ENCODE measurements around the gene LHFPL6. TPM values are rescaled to one million over a fixed set of nuclear protein-coding genes. Genes with fewer than 3 reads are reported as not detected.

Gene LHFPL6
- total RNA-seq, 1 experiment from 2014 or later: 2.5 TPM

DNA sequence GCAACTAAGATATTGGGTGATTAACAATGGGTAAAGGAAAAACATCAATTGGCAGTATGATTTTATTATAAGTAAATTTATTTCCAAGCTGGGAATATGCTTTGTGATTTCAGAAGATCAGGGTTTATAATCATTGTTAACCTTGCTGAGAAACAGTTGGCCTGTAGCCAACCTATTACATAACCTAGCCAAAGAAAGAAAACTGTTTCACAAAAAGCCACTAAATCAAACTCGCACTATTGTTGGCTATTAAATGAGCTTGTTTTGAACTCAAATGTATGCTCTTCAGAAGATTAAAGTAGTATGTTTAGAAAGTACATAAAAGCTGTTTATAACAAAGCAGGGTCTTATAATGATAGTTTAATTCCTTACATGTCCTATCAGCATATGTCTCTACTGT lies 151.7 kb downstream of the LHFPL6 start:
- Histone ChIP-seq H3F3A (ENCODE audit: insufficient read depth, low read depth) (no peaks in the 10 kb centered on the region), H3K79me2 (ENCODE audit: low read depth) (no peaks in the 10 kb centered on the region), H3K4me3 (no peak overlapping the region), H3K9me3 (ENCODE audit: insufficient read depth, low read depth) (no peaks in the 10 kb centered on the region), H3K27ac (no peak overlapping the region), H3K4me2 (no peak overlapping the region), H3K4me1 (replicated peaks; ENCODE audit: insufficient read depth) (no peaks in the 10 kb centered on the region), H3K9me2 (ENCODE audit: insufficient read depth) (no peaks in the 10 kb centered on the region), H2AFZ (no peak overlapping the region), H3K36me3 (ENCODE audit: low read depth) (no peaks in the 10 kb centered on the region), H3K27me3 (ENCODE audit: insufficient read depth, low read depth) (no peaks in the 10 kb centered on the region), H4K20me1 (ENCODE audit: insufficient read depth) (no peaks in the 10 kb centered on the region)
- TF ChIP-seq, protein P1, sequence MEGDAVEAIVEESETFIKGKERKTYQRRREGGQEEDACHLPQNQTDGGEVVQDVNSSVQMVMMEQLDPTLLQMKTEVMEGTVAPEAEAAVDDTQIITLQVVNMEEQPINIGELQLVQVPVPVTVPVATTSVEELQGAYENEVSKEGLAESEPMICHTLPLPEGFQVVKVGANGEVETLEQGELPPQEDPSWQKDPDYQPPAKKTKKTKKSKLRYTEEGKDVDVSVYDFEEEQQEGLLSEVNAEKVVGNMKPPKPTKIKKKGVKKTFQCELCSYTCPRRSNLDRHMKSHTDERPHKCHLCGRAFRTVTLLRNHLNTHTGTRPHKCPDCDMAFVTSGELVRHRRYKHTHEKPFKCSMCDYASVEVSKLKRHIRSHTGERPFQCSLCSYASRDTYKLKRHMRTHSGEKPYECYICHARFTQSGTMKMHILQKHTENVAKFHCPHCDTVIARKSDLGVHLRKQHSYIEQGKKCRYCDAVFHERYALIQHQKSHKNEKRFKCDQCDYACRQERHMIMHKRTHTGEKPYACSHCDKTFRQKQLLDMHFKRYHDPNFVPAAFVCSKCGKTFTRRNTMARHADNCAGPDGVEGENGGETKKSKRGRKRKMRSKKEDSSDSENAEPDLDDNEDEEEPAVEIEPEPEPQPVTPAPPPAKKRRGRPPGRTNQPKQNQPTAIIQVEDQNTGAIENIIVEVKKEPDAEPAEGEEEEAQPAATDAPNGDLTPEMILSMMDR (conservative IDR thresholded peaks at IDR 0.05): no peak
- TF ChIP-seq EZH2 (IDR thresholded peaks at IDR 0.05; ENCODE audit: low read depth): no peak
- BruUV-seq (replicated peaks): no TSS peak
- intact Hi-C loops (cut with micrococcal nuclease; ENCODE audit: unreplicated experiment): no loop called here
- CTCF ChIA-PET: no interaction called here
- no peak for DNase-seq
- POLR2A ChIA-PET (ENCODE audit: unreplicated experiment): no interaction called here

DNA sequence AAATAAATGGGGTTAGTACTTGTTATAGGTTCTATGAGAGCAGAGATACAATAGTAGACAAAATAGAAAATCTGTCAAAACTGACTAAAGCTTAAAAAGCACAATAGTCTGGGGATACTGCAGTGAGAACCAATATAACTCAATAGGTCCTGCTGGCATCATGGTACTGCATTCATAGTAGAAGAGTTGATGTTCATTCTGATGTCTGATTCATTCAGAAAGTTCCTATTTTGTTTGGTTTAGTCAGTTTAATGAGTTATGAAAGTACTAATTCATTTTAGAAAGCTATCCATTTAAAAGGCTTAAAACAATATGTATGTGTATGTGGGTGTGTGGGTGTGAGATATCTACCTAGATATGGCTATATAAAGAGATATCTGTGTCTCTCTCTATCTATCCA lies 152.8 kb downstream of the LHFPL6 start:
- no peak overlapping the region for H3K4me2 ChIP-seq
- H3F3A ChIP-seq (ENCODE audit: insufficient read depth, low read depth): no peaks in the 10 kb centered on the region
- no peak overlapping the region for H3K27ac ChIP-seq
- H3K9me3 ChIP-seq (ENCODE audit: insufficient read depth, low read depth): no peaks in the 10 kb centered on the region
- ChIA-PET POLR2A (ENCODE audit: unreplicated experiment) (no interaction called here), CTCF (no interaction called here)
- no peaks in the 10 kb centered on the region for H3K9me2 ChIP-seq (ENCODE audit: insufficient read depth)
- intact Hi-C loops (cut with micrococcal nuclease; ENCODE audit: unreplicated experiment): no loop called here
- H3K79me2 ChIP-seq (ENCODE audit: low read depth): no peaks in the 10 kb centered on the region
- no peak for DNase-seq
- no TSS peak for BruUV-seq (replicated peaks)
- H2AFZ ChIP-seq: no peak overlapping the region
- no peak overlapping the region for H3K4me3 ChIP-seq
- no peaks in the 10 kb centered on the region for H4K20me1 ChIP-seq (ENCODE audit: insufficient read depth)
- H3K4me1 ChIP-seq (replicated peaks; ENCODE audit: insufficient read depth): no peaks in the 10 kb centered on the region
- TF ChIP-seq, protein P1 (conservative IDR thresholded peaks at IDR 0.05): no peak
- no peak for TF ChIP-seq EZH2 (IDR thresholded peaks at IDR 0.05; ENCODE audit: low read depth)
- H3K36me3 ChIP-seq (ENCODE audit: low read depth): no peaks in the 10 kb centered on the region
- H3K27me3 ChIP-seq (ENCODE audit: insufficient read depth, low read depth): no peaks in the 10 kb centered on the region

DNA sequence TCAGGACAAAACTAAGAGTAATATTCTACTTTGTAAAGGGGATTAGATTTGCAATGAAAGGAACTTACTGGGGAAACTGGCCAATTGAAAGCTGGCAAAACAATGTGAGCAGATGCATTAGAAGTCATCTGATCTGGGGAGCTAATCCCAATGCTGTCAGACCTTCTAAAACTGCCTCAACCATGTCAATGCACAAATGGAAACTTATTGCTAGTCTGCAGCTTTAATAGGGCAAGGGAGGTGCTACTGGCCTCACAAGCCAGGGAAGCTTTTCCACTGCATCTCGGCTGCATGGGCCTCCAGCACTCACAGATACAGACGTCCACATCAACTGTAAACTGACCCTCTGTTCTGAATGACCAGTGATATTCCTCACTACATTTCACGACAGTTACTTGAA lies 154.2 kb downstream of the LHFPL6 start:
- intact Hi-C loops (cut with micrococcal nuclease; ENCODE audit: unreplicated experiment): no loop called here
- no peak overlapping the region for H3K27ac ChIP-seq
- no peak for DNase-seq
- no peak overlapping the region for H3K4me2 ChIP-seq
- no TSS peak for BruUV-seq (replicated peaks)
- no peaks in the 10 kb centered on the region for H3F3A ChIP-seq (ENCODE audit: insufficient read depth, low read depth)
- H2AFZ ChIP-seq: no peak overlapping the region
- H3K36me3 ChIP-seq (ENCODE audit: low read depth): no peaks in the 10 kb centered on the region
- TF ChIP-seq, protein P1 (conservative IDR thresholded peaks at IDR 0.05): no peak
- TF ChIP-seq EZH2 (IDR thresholded peaks at IDR 0.05; ENCODE audit: low read depth): no peak
- ChIA-PET POLR2A (ENCODE audit: unreplicated experiment) (no interaction called here), CTCF (no interaction called here)
- H3K27me3 ChIP-seq (ENCODE audit: insufficient read depth, low read depth): no peaks in the 10 kb centered on the region
- H3K4me1 ChIP-seq (replicated peaks; ENCODE audit: insufficient read depth): no peaks in the 10 kb centered on the region
- no peaks in the 10 kb centered on the region for H3K9me3 ChIP-seq (ENCODE audit: insufficient read depth, low read depth)
- H3K79me2 ChIP-seq (ENCODE audit: low read depth): no peaks in the 10 kb centered on the region
- H3K4me3 ChIP-seq: no peak overlapping the region
- H3K9me2 ChIP-seq (ENCODE audit: insufficient read depth): no peaks in the 10 kb centered on the region; the same call in 1 of the 2 replicates
- H4K20me1 ChIP-seq (ENCODE audit: insufficient read depth): no peaks in the 10 kb centered on the region

All from PC-9 (cell line).